ENCODE results near the gene FAM193A. TPM values are rescaled to one million over a fixed set of nuclear protein-coding genes. Genes with fewer than 3 reads are reported as not detected.

Gene FAM193A
- total RNA-seq, 4 donors from 2014 or later, result 9.8 to 18.7 (median 16.4) TPM

- intact Hi-C loops (cut with DNase I), result no loop called here
- 92% methylated on average over 5 of the region's 5 CpGs for WGBS, 2 donors
- H3K4me1 ChIP-seq, result no peaks in the 10 kb centered on the region
- H3K4me3 ChIP-seq, result no peak overlapping the region
- no peak for TF ChIP-seq POLR2A (IDR thresholded peaks at IDR 0.05)
- no peak for TF ChIP-seq CTCF (IDR thresholded peaks at IDR 0.05)
- no peak overlapping the region for H3K27ac ChIP-seq
- H3K27me3 ChIP-seq, result no peaks in the 10 kb centered on the region
- peaks cover 12 to 87% (median 31%) of the 10 kb centered on the region in 3 donors for H3K36me3 ChIP-seq
- no peaks in the 10 kb centered on the region for H3K9me3 ChIP-seq
- DNase-seq, result no peak
Measured at GRCh38 chr4:2649604-2650114, 113.2 kb downstream of the FAM193A start.

- no peak overlapping the region for H3K4me3 ChIP-seq
- intact Hi-C loops (cut with DNase I), result no loop called here
- no peak for DNase-seq
- WGBS, 2 donors, result 94 to 96% methylated on average over 10 to 12 of the region's 13 CpGs
- H3K36me3 ChIP-seq, result peaks cover 12 to 90% (median 31%) of the 10 kb centered on the region in 3 donors
- TF ChIP-seq CTCF (IDR thresholded peaks at IDR 0.05), result no peak
- no peaks in the 10 kb centered on the region for H3K27me3 ChIP-seq
- no peak overlapping the region for H3K27ac ChIP-seq
- no peaks in the 10 kb centered on the region for H3K9me3 ChIP-seq
- H3K4me1 ChIP-seq, result no peaks in the 10 kb centered on the region
Measured at GRCh38 chr4:2650276-2650675, 113.8 kb downstream of the FAM193A start.

- 88 to 92% methylated on average over 10 of the region's 10 CpGs for WGBS, 2 donors
- Histone ChIP-seq H3K36me3 (peaks cover 12 to 92% (median 27%) of the 10 kb centered on the region in 3 donors), H3K27me3 (no peaks in the 10 kb centered on the region), H3K27ac (no peak overlapping the region), H3K4me1 (no peaks in the 10 kb centered on the region), H3K9me3 (no peaks in the 10 kb centered on the region), H3K4me3 (no peak overlapping the region)
- no peak for DNase-seq
- no peak for TF ChIP-seq CTCF (IDR thresholded peaks at IDR 0.05)
- no peak for TF ChIP-seq POLR2A (IDR thresholded peaks at IDR 0.05)
- intact Hi-C loops (cut with DNase I), result no loop called here
Measured at GRCh38 chr4:2651546-2651945, 115.1 kb downstream of the FAM193A start.

GRCh38 chr4:2651998-2652397 is 115.6 kb downstream of the FAM193A start:
- Histone ChIP-seq H3K9me3 (no peaks in the 10 kb centered on the region), H3K4me3 (no peak overlapping the region), H3K27me3 (no peaks in the 10 kb centered on the region), H3K4me1 (no peaks in the 10 kb centered on the region), H3K27ac (no peak overlapping the region), H3K36me3 (peaks cover 12 to 92% (median 23%) of the 10 kb centered on the region in 3 donors)
- no peak for DNase-seq
- intact Hi-C loops (cut with DNase I), result no loop called here
- TF ChIP-seq POLR2A (IDR thresholded peaks at IDR 0.05), result no peak
- WGBS, 2 donors, result 67 to 86% methylated on average over 1 to 2 of the region's 2 CpGs

- peaks cover 12 to 91% (median 18%) of the 10 kb centered on the region in 3 donors for H3K36me3 ChIP-seq
- intact Hi-C loops (cut with DNase I), result no loop called here
- H3K27me3 ChIP-seq, result no peaks in the 10 kb centered on the region
- H3K27ac ChIP-seq, result no peak overlapping the region
- WGBS, 2 donors, result 72 to 85% methylated on average over 14 of the region's 14 CpGs
- TF ChIP-seq CTCF (IDR thresholded peaks at IDR 0.05) (no peak), POLR2A (IDR thresholded peaks at IDR 0.05) (no peak)
- no peaks in the 10 kb centered on the region for H3K9me3 ChIP-seq
- H3K4me3 ChIP-seq, result no peak overlapping the region
- no peak for DNase-seq
- H3K4me1 ChIP-seq, result no peaks in the 10 kb centered on the region
Measured at GRCh38 chr4:2652415-2653160, 116.1 kb downstream of the FAM193A start.
